Esophagus squamous epithelium (tissue), 5 donors: ENCODE data around the gene AKNA. TPM values are rescaled to one million over a fixed set of nuclear protein-coding genes. Genes with fewer than 3 reads are reported as not detected.

ENCODE experiments used
- DNase-seq: peaks from one replicate; lab custom pipeline; 2025; lab: John Stamatoyannopoulos, UW
- H3K27ac ChIP-seq, 4 donors: fragments of 200-600 bp; sonication (generic); one replicate each; pipeline ENCODE4 v1.5.1; 2016 to 2019; ENCODE audit warnings: mild to moderate bottlenecking in 1 of 4
- H3K27me3 ChIP-seq, 4 donors: fragments of 200-600 bp; sonication (generic); 1 replicate in 3 of 4; 2 replicates in 1 of 4; pipeline versions ENCODE4 v1.5.1 to v1.6.0; 2017 to 2021; ENCODE audit warnings: antibody characterized with exemption in 1 of 4
- H3K36me3 ChIP-seq, 3 donors: fragments of 200-600 bp; sonication (generic); one replicate each; pipeline ENCODE4 v1.5.1; 2016 to 2019
- H3K4me1 ChIP-seq, 3 donors: fragments of 200-600 bp; sonication (generic); one replicate each; pipeline ENCODE4 v1.5.1; 2017 to 2019
- H3K4me3 ChIP-seq, 4 donors: fragments of 200-600 bp; sonication (generic); 1 replicate in 3 of 4; 2 replicates in 1 of 4; pipeline ENCODE4 v1.5.1; 2016 to 2019; ENCODE audit warnings: mild to moderate bottlenecking in 2 of 4, moderate library complexity in 1 of 4
- H3K9me3 ChIP-seq, 3 donors: fragments of 200-600 bp; sonication (generic); one replicate each; pipeline ENCODE4 v1.5.1; 2016 to 2019
- CTCF ChIP-seq, 6 experiments: fragments of 450-650 bp in 4 of 6; fragments of 200-600 bp in 2 of 6; sonication (generic) in 2 of 6; IDR thresholded peaks; one replicate each; pipeline ENCODE4 v1.5.1; 2016 to 2019; ENCODE audit warnings: antibody characterized with exemption in 6 of 6, mild to moderate bottlenecking in 4 of 6, moderate library complexity in 4 of 6
- POLR2A ChIP-seq, 4 donors: fragments of 450-650 bp; IDR thresholded peaks; one replicate each; pipeline ENCODE4 v1.6.1; 2017; ENCODE audit warnings: antibody characterized with exemption in 4 of 4, mild to moderate bottlenecking in 4 of 4, moderate library complexity in 3 of 4
- WGBS, 2 donors: methylation state at CpG; one replicate each; pipeline ENCODE4 v1.1.5; 2018; 5-methylcytosine and 5-hydroxymethylcytosine counted together
- intact Hi-C: fragments of 100-400 bp; cut with DNase I; formaldehyde crosslinking; loops from one replicate; pipeline ENCODE4 v1.15.0; 2022
- total RNA-seq, 4 donors: library from RNA; depleted of rRNA; stranded (reverse); fragments of >200 nt; gene quantifications; one replicate each; pipeline ENCODE4 v1.1.0, GENCODE V29; 2016
- donor health status: DM: yes; HTN: yes; CAD: no.

The AKNA gene
- total RNA-seq, 4 donors from 2014 or later: 6.1 to 25.0 (median 7.6) TPM

- intact Hi-C loops: loop anchor here (5.0 to 10.0 kb wide), 2 partner anchors 96 to 243 kb away; partner anchors contain the start of gene WHRN
- WGBS, 2 donors: 71 to 75% methylated on average over 10 to 11 of the region's 11 CpGs
These were observed 21.5 kb upstream of the AKNA start for GRCh38 chr9:114409103-114409780.

GRCh38 chr9:114408645-114409044 is 20.9 kb upstream of the AKNA start:
- no peak for TF ChIP-seq POLR2A (IDR thresholded peaks at IDR 0.05)
- no peak for TF ChIP-seq CTCF (IDR thresholded peaks at IDR 0.05)
- DNase-seq: no peak
- H3K4me1 ChIP-seq: peaks cover 0 to 21% (median 0%) of the 10 kb centered on the region in 3 donors
- no peaks in the 10 kb centered on the region for H3K27me3 ChIP-seq
- H3K36me3 ChIP-seq: peaks cover 0 to 12% (median 0%) of the 10 kb centered on the region in 3 donors
- no peaks in the 10 kb centered on the region for H3K9me3 ChIP-seq
- no peak overlapping the region for H3K4me3 ChIP-seq
- 84% methylated on average over 5 to 6 of the region's 7 CpGs for WGBS, 2 donors
- H3K27ac ChIP-seq: no peak overlapping the region
- intact Hi-C loops: loop anchor here (5.0 to 10.0 kb wide), 2 partner anchors 96 to 244 kb away; partner anchors contain the start of gene WHRN

More at GRCh38 chr9:114409103-114409780, 21.5 kb upstream of the AKNA start:
- Histone ChIP-seq H3K9me3 (no peaks in the 10 kb centered on the region), H3K36me3 (peaks cover 0 to 12% (median 0%) of the 10 kb centered on the region in 3 donors), H3K4me1 (peaks cover 0 to 27% (median 0%) of the 10 kb centered on the region in 3 donors), H3K27me3 (no peaks in the 10 kb centered on the region), H3K27ac (no peak overlapping the region), H3K4me3 (no peak overlapping the region)
- no peak for DNase-seq
- TF ChIP-seq CTCF (IDR thresholded peaks at IDR 0.05) (no peak), POLR2A (IDR thresholded peaks at IDR 0.05) (no peak)

- WGBS, 2 donors: 68 to 70% methylated on average over 3 to 5 of the region's 5 CpGs
- H3K4me1 ChIP-seq: peaks cover 0 to 20% (median 0%) of the 10 kb centered on the region in 3 donors
- no peaks in the 10 kb centered on the region for H3K27me3 ChIP-seq
- H3K9me3 ChIP-seq: no peaks in the 10 kb centered on the region
- peaks cover 0 to 17% (median 0%) of the 10 kb centered on the region in 3 donors for H3K36me3 ChIP-seq
- no peak overlapping the region for H3K4me3 ChIP-seq
- TF ChIP-seq CTCF (IDR thresholded peaks at IDR 0.05) (no peak), POLR2A (IDR thresholded peaks at IDR 0.05) (no peak)
- intact Hi-C loops: loop anchor here (5.0 to 10.0 kb wide), 2 partner anchors 97 to 244 kb away; partner anchors contain the start of gene WHRN
- no peak overlapping the region for H3K27ac ChIP-seq
- no peak for DNase-seq
These were observed 20.1 kb upstream of the AKNA start for GRCh38 chr9:114407889-114408288.

GRCh38 chr9:114406441-114406840 is 18.7 kb upstream of the AKNA start:
- 91 to 100% methylated on average over 5 of the region's 13 CpGs for WGBS, 2 donors
- no peak for DNase-seq
- peaks cover 0 to 18% (median 0%) of the 10 kb centered on the region in 3 donors for H3K4me1 ChIP-seq
- H3K27ac ChIP-seq: no peak overlapping the region
- no peaks in the 10 kb centered on the region for H3K9me3 ChIP-seq
- H3K4me3 ChIP-seq: no peak overlapping the region
- H3K36me3 ChIP-seq: peaks cover 0 to 17% (median 0%) of the 10 kb centered on the region in 3 donors
- TF ChIP-seq CTCF (IDR thresholded peaks at IDR 0.05) (no peak), POLR2A (IDR thresholded peaks at IDR 0.05) (no peak)
- H3K27me3 ChIP-seq: no peaks in the 10 kb centered on the region
- intact Hi-C loops: loop anchor here (5.0 to 10.0 kb wide), 2 partner anchors 98 to 246 kb away; partner anchors contain the start of gene WHRN
